Kidney capillary endothelial cell (primary cell): ENCODE measurements around the gene TTC22.

Experiments used
- DNase-seq: peaks from one replicate; pipeline ENCODE4 v3.0.0-alpha.2; 2018; ENCODE audit warnings: low spot score

TTC22 gene

DNA sequence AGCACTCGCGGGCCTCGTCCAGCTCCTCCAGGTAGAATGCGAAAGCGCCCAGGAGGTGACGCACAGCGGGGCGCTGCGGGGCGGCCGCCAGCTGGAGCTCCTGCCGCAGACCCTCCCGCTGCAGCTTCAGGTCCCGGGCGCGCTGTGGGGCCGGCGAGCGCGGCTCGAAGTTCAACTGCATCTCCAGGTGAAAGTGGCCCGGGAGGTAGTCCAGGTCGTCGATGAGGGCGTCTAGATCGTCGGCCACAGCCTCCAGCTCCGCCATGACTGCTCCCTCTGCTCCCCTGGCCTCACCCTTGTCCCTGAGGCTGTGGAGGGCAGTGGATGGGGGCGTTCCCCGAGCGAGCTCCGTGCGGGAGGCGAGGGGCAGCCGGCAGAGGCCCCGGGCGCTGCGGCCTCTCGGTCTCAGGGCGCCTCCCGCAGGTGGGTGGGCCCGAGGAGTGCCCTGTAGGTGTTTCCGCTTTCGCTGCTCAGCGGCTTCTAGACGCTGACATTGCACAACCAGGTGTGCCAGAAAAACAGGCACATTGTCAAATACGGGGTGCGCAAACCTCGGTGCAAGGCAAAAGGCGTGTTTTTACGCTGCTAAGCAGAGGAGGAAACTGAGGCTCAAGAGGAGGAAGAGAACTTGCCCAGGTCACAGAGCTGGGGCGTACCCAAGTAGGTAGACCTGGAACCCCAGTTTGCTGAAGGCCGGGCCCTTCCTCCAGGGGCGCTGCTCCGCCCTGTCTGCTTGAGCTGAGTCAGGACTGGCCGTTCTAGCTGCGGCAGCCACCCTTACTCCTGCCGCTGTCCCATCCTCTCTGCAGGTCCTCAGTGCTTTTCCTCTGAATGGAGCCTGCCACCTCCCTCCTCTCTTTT lies at the start of gene TTC22:
Gene TTC22, minus strand, starts transcription at position 425 of the 861 bp plus-strand sequence. Its CDS starts 160 bp downstream, at position 265.
- DNase-seq, result no peak

- no peak for DNase-seq
Observed at GRCh38 chr1:54850737-54851136, 49.6 kb upstream of the TTC22 start.

DNA sequence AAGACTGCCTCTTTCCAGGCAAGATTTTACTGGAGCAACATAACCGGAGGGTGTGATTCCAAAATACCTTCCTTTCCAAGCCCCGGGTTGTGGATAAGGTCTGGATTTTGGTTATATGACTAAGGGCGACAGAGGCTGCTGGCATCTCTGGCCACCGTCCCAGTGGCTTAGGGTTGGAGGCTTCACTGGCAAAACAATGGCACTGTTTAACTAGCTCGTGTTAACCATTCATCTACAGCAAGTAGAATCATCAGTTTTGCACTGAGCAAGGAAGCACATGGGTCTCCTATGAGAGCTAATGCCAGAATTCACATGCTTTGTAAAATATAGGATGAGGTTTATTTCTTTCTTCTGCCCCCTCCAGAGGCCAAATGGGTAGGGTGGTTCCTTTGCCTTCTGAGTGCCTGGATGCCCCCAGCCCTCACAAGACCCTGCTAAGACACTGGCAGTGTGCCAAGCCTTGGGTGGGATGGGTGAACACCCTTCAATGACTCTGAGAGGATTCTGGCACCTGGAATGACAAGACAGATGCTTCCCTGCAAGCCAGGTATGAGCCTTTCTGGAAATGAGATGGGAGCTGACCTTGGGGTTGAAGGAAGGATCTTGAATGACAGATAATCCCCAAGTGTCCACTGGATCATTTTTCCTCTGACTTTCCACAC lies 49.1 kb upstream of the TTC22 start:
- no peak for DNase-seq

DNA sequence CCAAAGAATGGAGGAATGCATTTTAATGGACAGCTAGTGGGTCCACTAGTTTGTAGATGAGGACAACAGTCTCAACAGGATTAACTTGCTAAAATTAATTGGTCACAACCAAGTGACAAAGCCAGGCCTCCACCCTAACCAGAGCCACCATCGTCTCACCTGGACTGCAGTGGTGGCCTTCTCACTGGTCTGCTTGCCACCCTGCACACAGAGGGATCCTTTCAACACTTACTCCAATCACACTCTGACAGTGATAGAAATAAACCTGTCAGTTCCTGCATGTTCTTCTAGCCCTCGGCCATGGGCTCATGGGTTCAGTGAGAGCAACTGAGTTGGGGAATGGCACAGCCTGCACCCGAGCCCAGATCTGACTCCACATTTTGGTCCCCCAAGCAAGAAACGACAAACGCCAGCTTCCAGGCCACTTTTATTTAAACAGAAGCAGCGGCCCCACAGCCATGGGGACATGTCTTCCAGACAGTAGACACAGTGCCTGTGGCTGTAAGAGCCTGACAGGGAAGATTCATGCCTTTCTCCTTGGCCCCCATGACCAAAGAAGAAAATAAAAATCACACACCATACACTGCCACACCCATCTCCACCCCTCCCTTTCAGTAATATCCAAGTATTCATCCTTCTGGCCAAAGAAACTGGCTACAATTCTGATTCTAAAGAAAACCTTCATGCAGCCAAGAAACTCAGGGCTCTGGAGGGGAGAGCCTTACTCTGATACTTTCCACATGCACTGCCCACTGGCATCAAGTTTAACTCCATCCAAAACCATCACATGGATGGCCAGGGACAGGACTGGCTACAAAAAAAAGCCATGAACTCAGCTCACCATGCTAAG lies 48.3 kb upstream of the TTC22 start:
- DNase-seq, result no peak

GRCh38 chr1:54848134-54848948 lies 47.2 kb upstream of the TTC22 start:
- DNase-seq, result no peak

GRCh38 chr1:54846716-54847284 lies 45.7 kb upstream of the TTC22 start:
- DNase-seq, result no peak

GRCh38 chr1:54846301-54846700 lies 45.2 kb upstream of the TTC22 start:
- DNase-seq, result no peak

- DNase-seq, result no peak
Observed at GRCh38 chr1:54845772-54846171, 44.6 kb upstream of the TTC22 start.

DNA sequence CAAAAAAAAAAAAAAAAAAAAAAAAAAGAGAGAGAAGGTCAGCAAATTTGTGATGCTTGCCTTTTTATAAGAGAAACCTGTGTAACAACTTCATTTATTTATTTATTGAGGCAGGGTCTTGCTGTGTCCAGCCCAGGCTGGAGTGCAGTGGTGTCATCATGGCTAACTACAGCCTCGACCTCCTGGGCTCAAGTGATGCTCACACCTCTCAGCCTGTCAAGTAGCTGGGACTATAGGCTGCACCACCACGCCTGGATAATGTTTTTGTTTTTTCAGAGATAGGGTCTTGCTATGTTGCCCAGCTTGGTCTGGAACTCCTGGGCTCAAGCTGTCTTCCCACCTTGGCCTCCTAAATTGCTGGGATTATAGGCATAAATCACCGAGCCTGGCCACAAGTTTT lies 43.4 kb upstream of the TTC22 start:
- no peak for DNase-seq

DNA sequence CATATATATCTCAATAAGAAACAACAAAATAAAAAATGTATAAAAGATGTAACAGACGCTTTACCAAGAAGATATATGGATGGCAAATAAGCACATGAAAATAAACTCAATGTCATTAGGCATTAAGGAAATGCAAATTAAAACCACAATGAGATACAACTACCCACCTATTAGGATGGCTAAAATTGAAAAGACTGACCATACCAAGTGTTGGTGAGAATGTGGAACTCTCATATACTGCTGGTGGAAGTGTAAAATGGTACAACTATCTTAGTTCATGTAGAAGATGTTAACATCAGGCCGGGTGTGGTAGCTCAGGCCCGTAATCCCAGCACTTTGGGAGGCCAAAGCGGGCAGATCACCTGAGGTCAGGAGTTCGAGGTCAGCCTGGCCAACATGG lies 42.3 kb upstream of the TTC22 start:
- no peak for DNase-seq

DNA sequence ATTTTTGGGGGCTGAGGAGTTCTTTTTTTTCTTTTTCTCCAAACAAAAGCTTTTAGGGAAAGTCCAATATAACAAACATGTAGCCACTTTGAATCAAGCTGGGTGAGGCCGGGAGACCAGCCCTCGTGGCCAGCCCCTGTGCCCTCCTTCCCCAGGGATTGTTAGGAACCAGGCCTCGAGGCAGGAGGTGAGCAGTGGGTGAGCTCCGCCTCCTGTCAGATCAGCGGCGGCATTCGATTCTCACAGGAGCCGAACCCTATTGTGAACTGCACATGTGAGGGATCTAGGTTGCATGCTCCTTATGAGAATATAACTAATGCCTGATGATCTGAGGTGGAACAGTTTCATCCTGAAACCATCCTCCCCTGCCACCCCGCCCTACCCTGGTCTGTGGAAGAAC lies 41.8 kb upstream of the TTC22 start:
- no peak for DNase-seq

GRCh38 chr1:54842206-54842915 lies 41.2 kb upstream of the TTC22 start:
- DNase-seq, result no peak

- DNase-seq, result no peak
Observed at GRCh38 chr1:54839824-54840223, 38.7 kb upstream of the TTC22 start.

GRCh38 chr1:54838565-54839180 lies 37.5 kb upstream of the TTC22 start:
- no peak for DNase-seq

- no peak for DNase-seq
Observed at GRCh38 chr1:54837002-54837853, 36.1 kb upstream of the TTC22 start.

- DNase-seq, result no peak
Observed at GRCh38 chr1:54836594-54836993, 35.5 kb upstream of the TTC22 start.

DNA sequence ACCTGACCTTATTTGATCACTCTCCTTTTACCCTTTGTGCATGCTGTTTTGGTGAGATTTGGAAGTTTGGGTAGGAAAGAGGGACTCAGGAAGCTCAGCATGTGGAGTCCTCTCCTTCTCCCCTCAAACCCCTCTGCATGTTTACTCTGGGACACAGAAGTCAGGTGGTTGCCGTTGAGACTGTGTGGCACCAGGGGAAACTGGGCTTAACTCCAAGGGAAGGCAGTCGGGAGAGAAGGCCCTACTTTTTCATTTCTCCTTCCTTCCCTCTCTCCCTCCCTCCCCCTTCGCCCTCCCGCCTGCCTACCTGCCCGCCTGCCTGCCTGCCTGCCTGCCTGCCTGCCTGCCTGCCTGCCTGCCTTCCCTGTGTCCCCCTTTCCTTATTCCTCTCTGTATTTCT lies 34.8 kb upstream of the TTC22 start:
- no peak for DNase-seq

DNA sequence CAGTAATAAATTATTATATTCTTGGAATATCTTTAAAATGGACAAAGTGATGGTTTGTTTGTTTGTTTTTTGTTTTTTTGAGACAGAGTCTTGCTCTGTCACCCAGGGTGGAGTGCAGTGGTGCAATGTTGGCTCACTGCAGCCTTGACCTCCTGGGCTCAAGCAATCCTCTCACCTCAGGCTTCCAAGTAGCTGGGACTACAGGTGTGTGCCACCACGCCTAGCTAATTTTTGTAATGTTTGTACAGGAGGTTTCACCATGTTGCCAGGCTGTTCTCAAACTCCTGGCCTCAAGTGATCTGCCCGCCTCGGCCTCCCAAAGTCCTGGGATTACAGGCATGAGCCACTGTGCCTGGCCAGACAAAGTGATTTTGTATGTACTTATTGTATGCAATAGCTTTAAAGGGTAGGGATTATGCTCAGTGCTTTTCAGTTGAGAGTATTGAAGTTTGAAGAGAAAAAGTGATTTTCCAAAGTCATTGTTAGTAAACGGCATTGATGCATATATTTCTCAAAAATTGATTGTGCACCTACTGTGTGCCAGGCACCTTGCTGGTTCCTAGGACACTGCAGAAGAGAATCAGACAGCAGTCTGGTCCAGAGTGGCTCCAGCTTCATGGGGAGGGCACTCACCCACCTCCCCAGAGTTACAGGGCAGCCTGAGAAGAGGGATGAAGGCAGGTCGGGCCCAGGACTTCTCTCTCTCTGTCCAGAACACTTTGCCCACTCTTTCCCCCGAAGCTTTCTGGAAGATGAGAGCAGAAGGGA lies 34.2 kb upstream of the TTC22 start:
- DNase-seq, result no peak
